Thyroid gland (tissue), 4 donors: Measurements from ENCODE around the gene ABCC11.

Experiments used
- CTCF ChIP-seq, 6 experiments: fragments of 200-600 bp in 3 of 6; fragments of 450-650 bp in 3 of 6; sonication (generic) in 3 of 6; IDR thresholded peaks; one replicate each; pipeline ENCODE4 v1.5.1; 2016 to 2019; ENCODE audit warnings: antibody characterized with exemption in 6 of 6, mild to moderate bottlenecking in 2 of 6, inconsistent platforms in 1 of 6, moderate library complexity in 1 of 6
- POLR2A ChIP-seq, 2 donors: fragments of 450-650 bp; IDR thresholded peaks; one replicate each; pipeline ENCODE4 v1.6.1; 2017; ENCODE audit warnings: antibody characterized with exemption in 2 of 2, mild to moderate bottlenecking in 2 of 2, moderate library complexity in 1 of 2

- TF ChIP-seq CTCF (IDR thresholded peaks at IDR 0.05) = no peak
- TF ChIP-seq POLR2A (IDR thresholded peaks at IDR 0.05) = no peak
Observed at GRCh38 chr16:48173889-48174288, 73.5 kb downstream of the ABCC11 start.
